ENCODE measurements around the gene NSD2.

DNA sequence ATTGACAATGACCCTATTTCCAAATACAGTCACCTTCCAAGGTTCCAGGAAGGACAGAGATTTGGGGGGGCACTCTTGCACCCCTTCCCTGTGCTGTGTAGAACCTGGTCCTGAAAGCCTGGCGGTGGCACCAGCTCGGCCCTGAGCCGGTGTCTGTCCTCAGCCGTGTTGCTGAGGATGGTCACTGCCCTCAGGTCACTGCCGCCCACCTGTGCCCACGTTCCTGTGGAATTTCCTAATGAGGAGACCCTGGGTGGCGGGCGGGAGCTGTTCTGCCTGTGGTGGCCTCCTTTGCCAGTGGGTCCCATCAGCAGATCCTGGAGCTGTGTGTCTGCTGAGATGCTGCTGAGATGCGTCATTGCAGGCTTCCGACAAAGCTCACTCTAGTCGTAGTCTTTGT, 104.7 kb downstream of the NSD2 start:
- TF ChIP-seq, protein P1, sequence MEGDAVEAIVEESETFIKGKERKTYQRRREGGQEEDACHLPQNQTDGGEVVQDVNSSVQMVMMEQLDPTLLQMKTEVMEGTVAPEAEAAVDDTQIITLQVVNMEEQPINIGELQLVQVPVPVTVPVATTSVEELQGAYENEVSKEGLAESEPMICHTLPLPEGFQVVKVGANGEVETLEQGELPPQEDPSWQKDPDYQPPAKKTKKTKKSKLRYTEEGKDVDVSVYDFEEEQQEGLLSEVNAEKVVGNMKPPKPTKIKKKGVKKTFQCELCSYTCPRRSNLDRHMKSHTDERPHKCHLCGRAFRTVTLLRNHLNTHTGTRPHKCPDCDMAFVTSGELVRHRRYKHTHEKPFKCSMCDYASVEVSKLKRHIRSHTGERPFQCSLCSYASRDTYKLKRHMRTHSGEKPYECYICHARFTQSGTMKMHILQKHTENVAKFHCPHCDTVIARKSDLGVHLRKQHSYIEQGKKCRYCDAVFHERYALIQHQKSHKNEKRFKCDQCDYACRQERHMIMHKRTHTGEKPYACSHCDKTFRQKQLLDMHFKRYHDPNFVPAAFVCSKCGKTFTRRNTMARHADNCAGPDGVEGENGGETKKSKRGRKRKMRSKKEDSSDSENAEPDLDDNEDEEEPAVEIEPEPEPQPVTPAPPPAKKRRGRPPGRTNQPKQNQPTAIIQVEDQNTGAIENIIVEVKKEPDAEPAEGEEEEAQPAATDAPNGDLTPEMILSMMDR (IDR thresholded peaks at IDR 0.05; ENCODE audit: insufficient read depth, low read length), result no peak
- TF ChIP-seq POLR2AphosphoS5 (IDR thresholded peaks at IDR 0.05; ENCODE audit: low read depth), result no peak
- no peak for TF ChIP-seq GABPA (IDR thresholded peaks at IDR 0.05; ENCODE audit: low read depth)
